Measurements from ENCODE around the gene ELK1. TPM values are rescaled to one million over a fixed set of nuclear protein-coding genes. Genes with fewer than 3 reads are reported as not detected.
A peak's percentile ranks its signal among the peaks of the same experiment; 100 is the strongest.

ELK1 gene
- total RNA-seq, 1 donor = 22.9 TPM

- H3K4me3 ChIP-seq (ENCODE audit: low read depth, low read length) = no peak overlapping the region
- TF ChIP-seq CTCF (IDR thresholded peaks at IDR 0.05; ENCODE audit: insufficient read depth, low read length) = no peak
- no peak for DNase-seq (ENCODE audit: low read depth)
These were observed 4.8 kb downstream of the ELK1 start for GRCh38 chrX:47645530-47645929.

- H3K4me3 ChIP-seq (ENCODE audit: low read depth, low read length) = no peak overlapping the region
- TF ChIP-seq CTCF (IDR thresholded peaks at IDR 0.05; ENCODE audit: insufficient read depth, low read length) = peak; percentile 60
- peak; percentile 43 for DNase-seq (ENCODE audit: low read depth)
These were observed 5.7 kb downstream of the ELK1 start for GRCh38 chrX:47644557-47645091.

GRCh38 chrX:47643926-47644325, 6.4 kb downstream of the ELK1 start:
- no peak overlapping the region for H3K4me3 ChIP-seq (ENCODE audit: low read depth, low read length)
- DNase-seq (ENCODE audit: low read depth) = peak; percentile 51
- peak; percentile 49 for TF ChIP-seq CTCF (IDR thresholded peaks at IDR 0.05; ENCODE audit: insufficient read depth, low read length)

- no peak for TF ChIP-seq CTCF (IDR thresholded peaks at IDR 0.05; ENCODE audit: insufficient read depth, low read length)
- no peak overlapping the region for H3K4me3 ChIP-seq (ENCODE audit: low read depth, low read length)
- no peak for DNase-seq (ENCODE audit: low read depth)
These were observed 11.5 kb downstream of the ELK1 start for GRCh38 chrX:47638816-47639215.

- no peak for DNase-seq (ENCODE audit: low read depth)
- H3K4me3 ChIP-seq (ENCODE audit: low read depth, low read length) = no peak overlapping the region
- no peak for TF ChIP-seq CTCF (IDR thresholded peaks at IDR 0.05; ENCODE audit: insufficient read depth, low read length)
These were observed 12.7 kb downstream of the ELK1 start for GRCh38 chrX:47637546-47638195.

- no peak for TF ChIP-seq CTCF (IDR thresholded peaks at IDR 0.05; ENCODE audit: insufficient read depth, low read length)
- no peak for DNase-seq (ENCODE audit: low read depth)
- no peak overlapping the region for H3K4me3 ChIP-seq (ENCODE audit: low read depth, low read length)
These were observed 15.3 kb downstream of the ELK1 start for GRCh38 chrX:47634871-47635575.

Data from fibroblast of the aortic adventitia (primary cell).